IgD-negative memory B cell (primary cell): ENCODE data around the gene MAP7. TPM values are rescaled to one million over a fixed set of nuclear protein-coding genes. Genes with fewer than 3 reads are reported as not detected.
A peak's percentile ranks its signal among the peaks of the same experiment; 100 is the strongest.
"Not testable (repeated sequence)": the region's sequence is repeated elsewhere in the genome, so short reads cannot be mapped to it uniquely, and the experiment has no call there.

Experiments used
- H3K27ac Mint-ChIP-seq, 3 donors: one replicate each; pipeline ENCODE4 v1.8.0; 2020 to 2022; ENCODE audit warnings: mild to moderate bottlenecking in 3 of 3, mixed read lengths in 3 of 3, moderate library complexity in 1 of 3
- H3K27me3 Mint-ChIP-seq: one replicate; pipeline ENCODE4 v1.8.0; 2021; ENCODE audit warnings: mixed read lengths
- H3K36me3 Mint-ChIP-seq: one replicate; pipeline ENCODE4 v1.8.0; 2020; ENCODE audit warnings: mild to moderate bottlenecking, mixed read lengths
- H3K4me1 Mint-ChIP-seq, 3 donors: one replicate each; pipeline ENCODE4 v1.8.0; 2020 to 2022; ENCODE audit warnings: mixed read lengths in 3 of 3, mild to moderate bottlenecking in 1 of 3
- H3K4me3 Mint-ChIP-seq, 4 donors: one replicate each; pipeline ENCODE4 v1.8.0; 2020 to 2022; ENCODE audit warnings: mild to moderate bottlenecking in 4 of 4, mixed read lengths in 4 of 4, moderate library complexity in 3 of 4
- H3K9me3 Mint-ChIP-seq, 3 donors: one replicate each; pipeline ENCODE4 v1.8.0; 2020 to 2021; ENCODE audit warnings: mixed read lengths in 3 of 3, mild to moderate bottlenecking in 1 of 3
- polyA plus RNA-seq: library from polyadenylated mRNA; unstranded; fragments of 300-500 nt; fragmentation: Illumina TruSeq; gene quantifications from one replicate; pipeline ENCODE4 v1.2.3, GENCODE V29; 2021

The MAP7 gene
- polyA plus RNA-seq, 1 donor from 2014 or later = 4.0 TPM

- Mint-ChIP-seq H3K4me1 (no peaks in the 10 kb centered on the region), H3K27me3 (no peaks in the 10 kb centered on the region), H3K36me3 (no peaks in the 10 kb centered on the region), H3K4me3 (no peak overlapping the region), H3K27ac (peak overlapping the region in 1 of 3 donors; percentile 31), H3K9me3 (no peaks in the 10 kb centered on the region)
Measured at GRCh38 chr6:136318676-136319075, 231.5 kb downstream of the MAP7 start.

GRCh38 chr6:136317971-136318370, 232.3 kb downstream of the MAP7 start:
- Mint-ChIP-seq H3K27me3 (peaks cover 6% of the 10 kb centered on the region), H3K4me3 (no peak overlapping the region), H3K4me1 (no peaks in the 10 kb centered on the region), H3K9me3 (no peaks in the 10 kb centered on the region), H3K27ac (no peak overlapping the region), H3K36me3 (no peaks in the 10 kb centered on the region)

- no peak overlapping the region for H3K4me3 Mint-ChIP-seq
Measured at GRCh38 chr6:136317021-136317694, 233.1 kb downstream of the MAP7 start.

GRCh38 chr6:136315594-136315993, 234.6 kb downstream of the MAP7 start:
- Mint-ChIP-seq H3K27me3 (peaks cover 7% of the 10 kb centered on the region), H3K9me3 (no peaks in the 10 kb centered on the region), H3K4me1 (no peaks in the 10 kb centered on the region), H3K27ac (no peak overlapping the region), H3K4me3 (no peak overlapping the region), H3K36me3 (peaks cover 4% of the 10 kb centered on the region)

More at GRCh38 chr6:136317021-136317694, 233.1 kb downstream of the MAP7 start:
- no peaks in the 10 kb centered on the region for H3K9me3 Mint-ChIP-seq
- no peaks in the 10 kb centered on the region for H3K4me1 Mint-ChIP-seq
- H3K36me3 Mint-ChIP-seq = no peaks in the 10 kb centered on the region
- peaks cover 7% of the 10 kb centered on the region for H3K27me3 Mint-ChIP-seq
- no peak overlapping the region for H3K27ac Mint-ChIP-seq

GRCh38 chr6:136312975-136313374, 237.2 kb downstream of the MAP7 start:
- no peak overlapping the region for H3K4me3 Mint-ChIP-seq
- H3K27me3 Mint-ChIP-seq = peaks cover 7% of the 10 kb centered on the region
- H3K4me1 Mint-ChIP-seq = no peaks in the 10 kb centered on the region
- no peaks in the 10 kb centered on the region for H3K9me3 Mint-ChIP-seq
- H3K36me3 Mint-ChIP-seq = peaks cover 4% of the 10 kb centered on the region
- H3K27ac Mint-ChIP-seq = no peak overlapping the region

GRCh38 chr6:136309729-136310311, 240.4 kb downstream of the MAP7 start:
- H3K27me3 Mint-ChIP-seq = peaks cover 7% of the 10 kb centered on the region
- no peak overlapping the region for H3K4me3 Mint-ChIP-seq
- H3K4me1 Mint-ChIP-seq = no peaks in the 10 kb centered on the region
- H3K36me3 Mint-ChIP-seq = peaks cover 4% of the 10 kb centered on the region
- H3K27ac Mint-ChIP-seq = no peak overlapping the region
- no peaks in the 10 kb centered on the region for H3K9me3 Mint-ChIP-seq

GRCh38 chr6:136309171-136309570, 241.1 kb downstream of the MAP7 start:
- no peak overlapping the region for H3K4me3 Mint-ChIP-seq
- peaks cover 4% of the 10 kb centered on the region for H3K36me3 Mint-ChIP-seq
- H3K9me3 Mint-ChIP-seq = no peaks in the 10 kb centered on the region
- H3K27me3 Mint-ChIP-seq = peaks cover 7% of the 10 kb centered on the region
- H3K27ac Mint-ChIP-seq = no peak overlapping the region
- H3K4me1 Mint-ChIP-seq = no peaks in the 10 kb centered on the region

- H3K27ac Mint-ChIP-seq = not testable (repeated sequence)
Measured at GRCh38 chr6:136308469-136308868, 241.8 kb downstream of the MAP7 start.

GRCh38 chr6:136307351-136307750, 242.9 kb downstream of the MAP7 start:
- Mint-ChIP-seq H3K27ac (no peak overlapping the region), H3K4me1 (no peaks in the 10 kb centered on the region), H3K36me3 (peaks cover 4% of the 10 kb centered on the region), H3K4me3 (no peak overlapping the region), H3K27me3 (no peaks in the 10 kb centered on the region), H3K9me3 (no peaks in the 10 kb centered on the region)

More at GRCh38 chr6:136308469-136308868, 241.8 kb downstream of the MAP7 start:
- H3K4me1 Mint-ChIP-seq, H3K4me3 Mint-ChIP-seq, H3K9me3 Mint-ChIP-seq, H3K36me3 Mint-ChIP-seq, H3K27me3 Mint-ChIP-seq: not testable (repeated sequence)

GRCh38 chr6:136306466-136306865, 243.8 kb downstream of the MAP7 start:
- H3K27ac Mint-ChIP-seq = no peak overlapping the region
- no peak overlapping the region for H3K4me3 Mint-ChIP-seq
- H3K9me3 Mint-ChIP-seq = no peaks in the 10 kb centered on the region
- H3K4me1 Mint-ChIP-seq = no peaks in the 10 kb centered on the region
- no peaks in the 10 kb centered on the region for H3K36me3 Mint-ChIP-seq
- H3K27me3 Mint-ChIP-seq = no peaks in the 10 kb centered on the region

- H3K27ac Mint-ChIP-seq = no peak overlapping the region
- no peaks in the 10 kb centered on the region for H3K4me1 Mint-ChIP-seq
Measured at GRCh38 chr6:136304410-136304809, 245.8 kb downstream of the MAP7 start.

GRCh38 chr6:136303516-136303915, 246.7 kb downstream of the MAP7 start:
- Mint-ChIP-seq H3K36me3 (no peaks in the 10 kb centered on the region), H3K4me1 (no peaks in the 10 kb centered on the region), H3K9me3 (no peaks in the 10 kb centered on the region), H3K27ac (no peak overlapping the region), H3K27me3 (no peaks in the 10 kb centered on the region), H3K4me3 (no peak overlapping the region)

More at GRCh38 chr6:136304410-136304809, 245.8 kb downstream of the MAP7 start:
- Mint-ChIP-seq H3K27me3 (no peaks in the 10 kb centered on the region), H3K4me3 (no peak overlapping the region), H3K9me3 (no peaks in the 10 kb centered on the region), H3K36me3 (no peaks in the 10 kb centered on the region)

GRCh38 chr6:136294621-136295020, 255.6 kb downstream of the MAP7 start:
- H3K4me3 Mint-ChIP-seq = no peak overlapping the region
- H3K36me3 Mint-ChIP-seq = peaks cover 3% of the 10 kb centered on the region
- no peaks in the 10 kb centered on the region for H3K27me3 Mint-ChIP-seq
- H3K9me3 Mint-ChIP-seq = peaks cover 0 to 2% (median 0%) of the 10 kb centered on the region in 3 donors
- H3K4me1 Mint-ChIP-seq = peaks cover 5 to 9% (median 6%) of the 10 kb centered on the region in 3 donors
- H3K27ac Mint-ChIP-seq = peak overlapping the region in 1 of 3 donors; percentile 50
